Middle frontal gyrus (tissue), 1 donor: ENCODE results near the gene IGF1R.

ENCODE experiments used
- DNase-seq: peaks from one replicate; pipeline ENCODE4 v3.0.0-alpha.2; 2015; ENCODE audit warnings: low spot score; ENCODE audit errors: extremely low spot score

Gene IGF1R

DNA sequence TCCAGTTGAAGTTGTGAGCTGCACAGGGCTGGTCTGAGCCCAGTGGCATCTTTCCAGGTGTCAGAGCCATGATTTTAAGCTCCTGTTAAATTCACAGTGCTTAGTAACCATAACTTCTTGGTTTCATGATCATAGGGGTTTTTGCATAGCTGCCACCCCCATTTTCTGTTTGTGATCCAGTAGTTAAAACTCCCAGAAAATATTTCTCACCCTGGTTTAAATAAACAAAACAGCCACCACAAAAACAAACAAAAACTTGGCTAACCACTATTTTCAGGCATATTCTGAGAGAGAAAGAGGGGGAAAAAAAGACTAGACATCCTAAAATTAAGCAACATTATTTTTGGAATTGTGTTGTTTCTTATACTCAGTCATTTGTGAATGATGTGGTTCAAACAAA lies 175.3 kb downstream of the IGF1R start:
- no peak for DNase-seq

- no peak for DNase-seq
Measured at GRCh38 chr15:98824595-98824994, 176.3 kb downstream of the IGF1R start.

DNA sequence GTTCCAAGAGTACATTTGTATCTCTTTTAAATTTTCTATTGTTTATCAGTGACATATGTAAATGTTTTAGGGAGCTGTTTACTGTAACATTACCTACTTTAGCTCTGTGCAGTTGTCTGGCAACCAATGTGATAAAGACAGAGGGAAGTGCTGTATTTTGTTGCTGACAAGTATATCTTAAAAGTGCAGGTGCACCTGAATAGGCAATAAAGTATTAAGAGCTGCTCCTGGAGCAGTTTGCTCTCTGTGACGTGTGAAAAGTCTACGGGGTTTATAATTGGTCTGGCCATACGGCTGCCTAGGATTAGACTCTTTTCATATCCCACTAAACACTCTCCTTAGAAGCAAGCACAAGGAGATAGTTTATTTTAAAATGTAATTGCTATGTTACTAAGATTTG lies 178.3 kb downstream of the IGF1R start:
- no peak for DNase-seq

GRCh38 chr15:98827217-98827616 lies 178.9 kb downstream of the IGF1R start:
- no peak for DNase-seq

DNA sequence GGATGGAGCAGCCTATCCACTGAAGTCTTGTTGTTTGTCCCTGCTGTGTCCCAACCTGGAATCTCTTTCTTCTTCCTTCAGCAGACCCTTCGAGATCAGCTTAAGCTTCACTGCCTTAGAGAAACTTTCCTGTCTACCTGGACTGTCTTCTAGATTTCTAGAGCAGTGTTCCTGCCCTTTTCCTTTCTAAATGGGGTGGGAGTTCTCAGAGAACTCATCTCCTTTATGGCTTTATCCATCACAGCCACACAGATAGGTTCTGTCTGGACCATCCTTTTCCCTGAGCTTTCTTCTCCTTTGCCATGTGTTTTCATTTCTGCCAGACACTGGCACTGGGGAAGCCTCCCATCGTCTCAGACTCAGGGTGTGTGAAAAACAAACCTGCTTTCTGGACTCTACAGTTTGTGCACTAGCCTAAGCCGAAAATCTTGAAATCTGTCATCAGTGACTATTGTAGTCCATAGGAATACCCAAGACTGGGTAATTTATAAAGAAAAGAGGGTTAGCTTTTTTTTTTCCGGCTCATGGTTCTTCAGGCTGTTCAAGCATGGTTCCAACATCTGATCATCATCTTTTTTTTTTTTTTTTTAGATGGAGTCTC lies 181.8 kb downstream of the IGF1R start:
- DNase-seq = no peak

GRCh38 chr15:98834976-98835375 lies 186.6 kb downstream of the IGF1R start:
- no peak for DNase-seq

GRCh38 chr15:98835876-98836275 lies 187.5 kb downstream of the IGF1R start:
- no peak for DNase-seq

- no peak for DNase-seq
Measured at GRCh38 chr15:98838387-98839259, 190.3 kb downstream of the IGF1R start.

DNA sequence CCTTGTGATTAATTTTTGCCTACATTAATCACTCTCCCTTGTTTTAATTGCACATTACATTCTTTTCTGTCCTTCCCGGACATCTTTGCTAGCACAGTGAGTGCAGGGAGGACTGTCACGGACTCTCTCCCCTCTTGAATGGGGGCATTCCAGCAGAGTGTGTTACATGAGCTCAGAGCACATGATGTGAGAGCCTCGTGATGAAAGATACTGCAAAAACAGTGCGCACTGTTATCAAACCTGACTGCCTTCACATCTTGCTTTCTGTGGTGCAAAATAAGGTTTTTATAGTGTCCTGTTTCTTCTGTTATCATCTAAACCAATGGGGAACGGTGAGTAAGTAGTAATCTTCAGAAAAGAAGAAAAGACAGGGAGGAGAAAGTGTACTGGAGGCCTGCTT lies 191.7 kb downstream of the IGF1R start:
- no peak for DNase-seq

DNA sequence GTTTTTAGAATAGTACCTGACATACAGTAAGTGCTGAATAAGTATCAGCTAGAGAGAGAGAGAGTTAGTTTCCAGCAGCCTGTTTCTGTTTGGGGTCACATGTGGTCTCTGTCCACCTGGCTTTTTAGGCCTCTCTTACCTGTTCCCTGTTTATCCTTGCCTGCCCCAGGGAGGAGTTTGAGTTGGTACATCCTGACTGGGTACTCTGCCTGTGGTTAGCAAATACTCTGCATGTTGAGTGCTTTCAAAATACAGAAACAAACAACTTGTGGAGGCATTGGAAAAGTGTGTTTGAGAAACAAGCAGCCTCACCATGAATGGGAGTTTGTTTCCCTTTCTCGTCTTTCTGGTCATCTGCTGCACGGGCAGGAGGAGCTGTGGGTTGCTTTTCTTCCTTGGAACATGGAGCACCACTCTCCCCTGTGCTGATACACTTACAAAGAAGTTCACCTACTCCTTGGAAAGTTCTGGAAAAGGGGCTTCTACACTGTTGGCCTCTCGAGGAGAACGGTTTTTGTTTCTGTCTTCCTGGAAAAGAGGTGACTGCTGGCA lies 193.2 kb downstream of the IGF1R start:
- DNase-seq = no peak

GRCh38 chr15:98842192-98842972 lies 194.0 kb downstream of the IGF1R start:
- DNase-seq = no peak

DNA sequence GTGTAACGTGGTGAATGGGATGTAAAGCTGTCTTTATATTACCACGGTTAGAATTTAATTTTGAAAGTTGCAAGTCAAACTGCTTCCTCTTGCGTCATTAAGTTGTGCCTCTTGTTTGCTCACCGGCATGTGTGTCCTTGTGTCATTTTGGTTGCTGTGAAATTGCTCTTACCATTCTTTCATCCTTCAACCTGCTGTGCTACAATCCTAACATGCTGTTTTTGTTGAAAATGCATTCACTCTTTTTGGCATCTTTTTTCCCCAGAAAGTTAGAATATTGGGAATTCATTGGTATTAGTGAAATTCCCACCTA lies 194.6 kb downstream of the IGF1R start:
- DNase-seq = no peak

DNA sequence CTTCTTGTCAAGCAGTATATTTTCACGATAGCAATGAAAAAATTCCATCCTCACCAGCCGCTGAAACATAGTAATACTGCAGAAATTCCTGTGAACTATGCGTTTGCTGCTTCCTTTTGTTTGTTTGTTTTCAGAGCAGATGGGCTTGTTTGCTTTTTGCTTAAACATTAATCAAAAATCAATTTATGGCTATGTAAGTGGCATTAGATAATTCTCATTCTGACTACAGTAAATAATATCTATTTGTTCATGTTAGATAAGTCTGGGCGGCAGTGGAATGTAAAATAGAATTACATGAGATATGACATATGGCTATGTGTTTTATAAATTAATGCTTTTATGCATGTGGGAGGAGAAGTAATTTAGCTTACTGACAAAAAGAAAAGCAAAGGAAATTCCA lies 195.5 kb downstream of the IGF1R start:
- no peak for DNase-seq

DNA sequence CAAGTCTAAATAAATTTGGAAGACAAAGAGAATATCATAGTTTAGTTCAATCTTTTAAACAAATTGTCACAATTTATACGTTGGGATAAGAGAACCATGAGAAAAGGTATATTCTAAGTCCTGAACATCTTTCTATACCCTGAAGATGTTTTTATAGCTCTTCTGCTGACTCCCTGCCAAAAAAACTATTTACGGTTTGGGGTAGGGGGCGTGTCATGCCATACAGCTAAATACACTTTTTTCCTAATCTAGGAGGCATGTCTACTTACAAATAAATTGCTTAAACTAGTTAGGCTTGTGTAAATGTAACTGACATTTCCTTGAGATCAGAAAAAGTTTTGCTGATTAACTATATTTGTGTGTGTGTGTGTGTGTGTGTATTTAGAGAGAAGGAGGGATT lies 195.9 kb downstream of the IGF1R start:
- no peak for DNase-seq

DNA sequence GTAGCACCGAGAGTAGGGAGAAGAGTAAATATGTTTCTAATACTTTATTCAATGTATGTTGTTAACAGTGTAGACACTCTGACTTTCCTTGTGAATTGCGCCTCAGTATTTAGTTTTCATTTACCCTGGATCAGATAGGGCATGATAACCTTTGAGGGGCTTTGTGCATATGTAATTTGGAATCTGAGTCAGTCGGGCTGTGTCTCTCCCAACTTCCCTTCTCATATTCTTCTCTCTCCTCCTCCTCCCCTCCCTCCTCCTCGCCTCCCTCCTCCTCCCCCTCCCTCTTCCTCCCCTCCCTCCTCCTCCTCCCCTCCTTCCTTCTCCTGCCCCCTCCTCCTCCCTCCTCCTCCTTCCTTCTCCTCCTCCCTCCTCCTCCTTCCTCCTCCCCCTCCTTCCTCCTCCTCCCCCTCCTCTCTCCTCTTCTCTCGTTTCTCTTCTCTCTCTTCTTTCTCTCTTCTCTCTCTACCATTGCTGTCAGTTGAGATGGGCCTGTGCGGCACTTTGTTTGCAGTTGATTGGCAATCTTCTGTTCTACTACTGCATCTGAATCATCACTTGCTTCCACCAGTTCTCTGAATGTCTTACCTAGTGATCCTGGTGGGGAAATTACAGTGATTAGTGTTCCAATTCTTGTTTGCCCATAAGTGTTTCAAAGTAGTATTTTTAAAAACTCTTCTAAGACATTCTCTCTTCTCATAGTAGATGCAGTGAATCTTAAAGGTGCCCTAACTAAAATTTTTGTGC lies 197.0 kb downstream of the IGF1R start:
- DNase-seq = no peak

DNA sequence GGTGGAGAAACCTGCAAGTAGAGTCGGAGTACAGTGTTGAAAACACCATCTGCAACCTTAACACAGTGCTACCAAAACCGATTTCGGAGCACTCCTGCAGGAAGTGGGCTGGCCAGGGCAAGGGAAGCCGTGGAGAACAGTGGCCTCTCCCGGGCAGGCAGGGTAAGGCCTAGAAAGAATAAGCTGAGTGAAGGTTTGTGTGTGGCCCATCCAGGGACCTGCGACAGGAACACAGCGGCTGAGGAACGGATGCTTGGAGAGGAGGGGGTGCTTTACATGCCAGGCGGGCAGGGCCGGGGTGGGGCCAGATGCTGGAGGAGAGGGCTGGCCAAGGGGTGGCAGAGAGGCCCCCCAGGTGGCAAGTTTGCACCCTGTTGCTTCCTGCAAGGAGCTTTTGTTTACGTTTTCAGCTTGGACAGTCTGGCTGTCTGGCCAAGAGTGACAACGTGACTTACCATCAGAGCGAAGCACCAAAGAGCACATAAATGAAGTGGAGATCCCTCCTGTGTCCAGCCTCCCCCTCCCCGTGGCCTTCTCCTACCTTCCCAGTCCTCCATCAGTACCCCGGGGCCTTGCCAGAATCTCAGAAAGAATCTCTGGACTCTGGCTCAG lies 202.7 kb downstream of the IGF1R start:
- DNase-seq = peak; percentile 48

DNA sequence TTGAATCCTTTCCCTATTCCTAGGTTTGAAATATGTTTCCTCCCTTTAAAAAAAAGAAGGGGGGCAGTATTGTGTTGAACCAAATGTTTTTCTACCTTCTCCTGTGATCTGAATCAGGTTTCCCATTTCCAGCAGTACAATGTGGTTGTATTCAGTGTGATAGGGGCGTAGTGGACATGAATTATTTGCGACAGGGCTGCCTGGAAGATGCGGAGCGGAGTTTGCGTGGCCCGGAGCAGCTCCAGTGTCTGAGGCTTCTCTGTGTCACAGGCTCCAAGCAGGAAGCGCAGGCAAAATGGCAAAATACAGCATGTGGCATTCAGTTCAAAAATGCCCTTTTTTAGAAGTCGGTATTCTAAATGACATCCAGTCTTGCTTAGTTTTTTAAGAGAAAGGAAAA lies 204.8 kb downstream of the IGF1R start:
- DNase-seq = peak; percentile 89

- DNase-seq = no peak
Measured at GRCh38 chr15:98853617-98854420, 205.5 kb downstream of the IGF1R start.

- DNase-seq = no peak
Measured at GRCh38 chr15:98854496-98854895, 206.2 kb downstream of the IGF1R start.
